Heart left ventricle (tissue), 13 donors: ENCODE results near the gene ZFYVE26.

Experiments
- CTCF ChIP-seq, 12 donors: fragments of 200-600 bp; sonication (generic) in 4 of 12; IDR thresholded peaks; one replicate each; pipeline versions ENCODE4 v1.5.0 to v1.8.0; 2018 to 2022; ENCODE audit warnings: antibody characterized with exemption in 12 of 12, mild to moderate bottlenecking in 5 of 12
- POLR2A ChIP-seq, 2 donors: fragments of 450-650 bp; IDR thresholded peaks; one replicate each; pipeline ENCODE4 v1.6.1; 2017; ENCODE audit warnings: antibody characterized with exemption in 2 of 2, mild to moderate bottlenecking in 2 of 2, moderate library complexity in 2 of 2
- donor health status: ischemic (EF 13 %, LVEDD 7.1; RV severe dilation, severe dysfunction).
- donor health status: DM: no; HTN: yes; CAD: no.
- donor health status: DM: no; HTN: no; CAD: no.
- donor health status: ischemic (EF 25% LVEDD 6.9; RV normal size, moderate dysfunction).
- donor health status: ischemic (EF 25% LVEDD 5.7; RV mildly dilated, moderate dysfunction).
- donor health status: ischemic (EF 35%, LVEDD 5.7; RV mildly dilated, moderate dysfunction).
- donor health status: nonischemic (EF 11% LVEDD 7.7; RV severe dilation, severe dysfunction).
- donor health status: DM: yes; HTN: yes; CAD: no.
- donor health status: PGD.
- donor health status: ischemic (EF 29% LVEDD 5.4; RV normal size, mild dysfunction).
- donor health status: nonischemic (EF 23%, LVEDD 6.1; RV moderate dilation, normal function).

GRCh38 chr14:67756496-67756895 lies 59.9 kb downstream of the ZFYVE26 start:
- TF ChIP-seq POLR2A (IDR thresholded peaks at IDR 0.05) (no peak), CTCF (IDR thresholded peaks at IDR 0.05) (no peak)
